ENCODE measurements around the gene SLC22A2.

DNA sequence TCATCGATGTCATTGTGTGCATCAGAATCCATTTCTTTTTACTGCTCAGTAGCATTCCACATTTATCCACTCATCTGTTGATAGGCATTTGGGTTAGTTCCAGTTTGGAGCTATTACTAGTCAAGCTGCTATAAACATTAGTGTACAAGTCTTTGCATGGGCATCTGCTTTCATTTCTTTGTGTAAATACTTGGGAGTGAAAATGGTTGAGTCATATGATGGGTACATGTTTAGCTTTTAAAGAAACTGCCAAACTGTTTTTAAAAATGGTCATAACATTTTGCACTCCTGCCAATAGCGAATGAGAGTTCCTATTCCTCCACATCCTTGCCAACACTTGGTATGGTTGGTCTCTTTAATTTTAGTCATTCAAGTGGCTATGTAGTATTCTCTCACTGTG, 21.2 kb upstream of the SLC22A2 start:
- TF ChIP-seq, protein P1, sequence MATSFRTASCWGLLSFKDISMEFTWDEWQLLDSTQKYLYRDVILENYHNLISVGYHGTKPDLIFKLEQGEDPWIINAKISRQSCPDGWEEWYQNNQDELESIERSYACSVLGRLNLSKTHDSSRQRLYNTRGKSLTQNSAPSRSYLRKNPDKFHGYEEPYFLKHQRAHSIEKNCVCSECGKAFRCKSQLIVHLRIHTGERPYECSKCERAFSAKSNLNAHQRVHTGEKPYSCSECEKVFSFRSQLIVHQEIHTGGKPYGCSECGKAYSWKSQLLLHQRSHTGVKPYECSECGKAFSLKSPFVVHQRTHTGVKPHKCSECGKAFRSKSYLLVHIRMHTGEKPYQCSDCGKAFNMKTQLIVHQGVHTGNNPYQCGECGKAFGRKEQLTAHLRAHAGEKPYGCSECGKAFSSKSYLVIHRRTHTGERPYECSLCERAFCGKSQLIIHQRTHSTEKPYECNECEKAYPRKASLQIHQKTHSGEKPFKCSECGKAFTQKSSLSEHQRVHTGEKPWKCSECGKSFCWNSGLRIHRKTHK (tag by site-specific recombination; IDR thresholded peaks at IDR 0.05) = no peak
- TF ChIP-seq PBX3 (CRISPR knock-in tag; IDR thresholded peaks at IDR 0.05) = no peak
- no peak for TF ChIP-seq ZNF530 (tag by site-specific recombination; IDR thresholded peaks at IDR 0.05; ENCODE audit: low read depth)
- TF ChIP-seq ZNF692 (tag by site-specific recombination; IDR thresholded peaks at IDR 0.05) = no peak
- TF ChIP-seq SETDB1 (IDR thresholded peaks at IDR 0.05; ENCODE audit: insufficient read length, low read length) = no peak
- TF ChIP-seq YY1 (tag by site-specific recombination; IDR thresholded peaks at IDR 0.05) = no peak
- TF ChIP-seq, protein P2, sequence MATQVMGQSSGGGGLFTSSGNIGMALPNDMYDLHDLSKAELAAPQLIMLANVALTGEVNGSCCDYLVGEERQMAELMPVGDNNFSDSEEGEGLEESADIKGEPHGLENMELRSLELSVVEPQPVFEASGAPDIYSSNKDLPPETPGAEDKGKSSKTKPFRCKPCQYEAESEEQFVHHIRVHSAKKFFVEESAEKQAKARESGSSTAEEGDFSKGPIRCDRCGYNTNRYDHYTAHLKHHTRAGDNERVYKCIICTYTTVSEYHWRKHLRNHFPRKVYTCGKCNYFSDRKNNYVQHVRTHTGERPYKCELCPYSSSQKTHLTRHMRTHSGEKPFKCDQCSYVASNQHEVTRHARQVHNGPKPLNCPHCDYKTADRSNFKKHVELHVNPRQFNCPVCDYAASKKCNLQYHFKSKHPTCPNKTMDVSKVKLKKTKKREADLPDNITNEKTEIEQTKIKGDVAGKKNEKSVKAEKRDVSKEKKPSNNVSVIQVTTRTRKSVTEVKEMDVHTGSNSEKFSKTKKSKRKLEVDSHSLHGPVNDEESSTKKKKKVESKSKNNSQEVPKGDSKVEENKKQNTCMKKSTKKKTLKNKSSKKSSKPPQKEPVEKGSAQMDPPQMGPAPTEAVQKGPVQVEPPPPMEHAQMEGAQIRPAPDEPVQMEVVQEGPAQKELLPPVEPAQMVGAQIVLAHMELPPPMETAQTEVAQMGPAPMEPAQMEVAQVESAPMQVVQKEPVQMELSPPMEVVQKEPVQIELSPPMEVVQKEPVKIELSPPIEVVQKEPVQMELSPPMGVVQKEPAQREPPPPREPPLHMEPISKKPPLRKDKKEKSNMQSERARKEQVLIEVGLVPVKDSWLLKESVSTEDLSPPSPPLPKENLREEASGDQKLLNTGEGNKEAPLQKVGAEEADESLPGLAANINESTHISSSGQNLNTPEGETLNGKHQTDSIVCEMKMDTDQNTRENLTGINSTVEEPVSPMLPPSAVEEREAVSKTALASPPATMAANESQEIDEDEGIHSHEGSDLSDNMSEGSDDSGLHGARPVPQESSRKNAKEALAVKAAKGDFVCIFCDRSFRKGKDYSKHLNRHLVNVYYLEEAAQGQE (tag by site-specific recombination; IDR thresholded peaks at IDR 0.05) = no peak
- no peak for TF ChIP-seq ZNF366 (tag by site-specific recombination; conservative IDR thresholded peaks at IDR 0.05)
- TF ChIP-seq, protein P3, sequence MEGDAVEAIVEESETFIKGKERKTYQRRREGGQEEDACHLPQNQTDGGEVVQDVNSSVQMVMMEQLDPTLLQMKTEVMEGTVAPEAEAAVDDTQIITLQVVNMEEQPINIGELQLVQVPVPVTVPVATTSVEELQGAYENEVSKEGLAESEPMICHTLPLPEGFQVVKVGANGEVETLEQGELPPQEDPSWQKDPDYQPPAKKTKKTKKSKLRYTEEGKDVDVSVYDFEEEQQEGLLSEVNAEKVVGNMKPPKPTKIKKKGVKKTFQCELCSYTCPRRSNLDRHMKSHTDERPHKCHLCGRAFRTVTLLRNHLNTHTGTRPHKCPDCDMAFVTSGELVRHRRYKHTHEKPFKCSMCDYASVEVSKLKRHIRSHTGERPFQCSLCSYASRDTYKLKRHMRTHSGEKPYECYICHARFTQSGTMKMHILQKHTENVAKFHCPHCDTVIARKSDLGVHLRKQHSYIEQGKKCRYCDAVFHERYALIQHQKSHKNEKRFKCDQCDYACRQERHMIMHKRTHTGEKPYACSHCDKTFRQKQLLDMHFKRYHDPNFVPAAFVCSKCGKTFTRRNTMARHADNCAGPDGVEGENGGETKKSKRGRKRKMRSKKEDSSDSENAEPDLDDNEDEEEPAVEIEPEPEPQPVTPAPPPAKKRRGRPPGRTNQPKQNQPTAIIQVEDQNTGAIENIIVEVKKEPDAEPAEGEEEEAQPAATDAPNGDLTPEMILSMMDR (tag by site-specific recombination; IDR thresholded peaks at IDR 0.05) = no peak
- TF ChIP-seq, protein P4, sequence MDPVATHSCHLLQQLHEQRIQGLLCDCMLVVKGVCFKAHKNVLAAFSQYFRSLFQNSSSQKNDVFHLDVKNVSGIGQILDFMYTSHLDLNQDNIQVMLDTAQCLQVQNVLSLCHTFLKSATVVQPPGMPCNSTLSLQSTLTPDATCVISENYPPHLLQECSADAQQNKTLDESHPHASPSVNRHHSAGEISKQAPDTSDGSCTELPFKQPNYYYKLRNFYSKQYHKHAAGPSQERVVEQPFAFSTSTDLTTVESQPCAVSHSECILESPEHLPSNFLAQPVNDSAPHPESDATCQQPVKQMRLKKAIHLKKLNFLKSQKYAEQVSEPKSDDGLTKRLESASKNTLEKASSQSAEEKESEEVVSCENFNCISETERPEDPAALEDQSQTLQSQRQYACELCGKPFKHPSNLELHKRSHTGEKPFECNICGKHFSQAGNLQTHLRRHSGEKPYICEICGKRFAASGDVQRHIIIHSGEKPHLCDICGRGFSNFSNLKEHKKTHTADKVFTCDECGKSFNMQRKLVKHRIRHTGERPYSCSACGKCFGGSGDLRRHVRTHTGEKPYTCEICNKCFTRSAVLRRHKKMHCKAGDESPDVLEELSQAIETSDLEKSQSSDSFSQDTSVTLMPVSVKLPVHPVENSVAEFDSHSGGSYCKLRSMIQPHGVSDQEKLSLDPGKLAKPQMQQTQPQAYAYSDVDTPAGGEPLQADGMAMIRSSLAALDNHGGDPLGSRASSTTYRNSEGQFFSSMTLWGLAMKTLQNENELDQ (tag by site-specific recombination; IDR thresholded peaks at IDR 0.05; ENCODE audit: low read depth) = no peak
- TF ChIP-seq ZFP69B (tag by site-specific recombination; IDR thresholded peaks at IDR 0.05) = no peak
